ENCODE data around the gene S100A14.
A peak's percentile ranks its signal among the peaks of the same experiment; 100 is the strongest.
"Not testable (repeated sequence)": the region's sequence is repeated elsewhere in the genome, so short reads cannot be mapped to it uniquely, and the experiment has no call there.

The S100A14 gene

GRCh38 chr1:153583976-153584375 lies 32.1 kb downstream of the S100A14 start:
- no peak for DNase-seq

DNA sequence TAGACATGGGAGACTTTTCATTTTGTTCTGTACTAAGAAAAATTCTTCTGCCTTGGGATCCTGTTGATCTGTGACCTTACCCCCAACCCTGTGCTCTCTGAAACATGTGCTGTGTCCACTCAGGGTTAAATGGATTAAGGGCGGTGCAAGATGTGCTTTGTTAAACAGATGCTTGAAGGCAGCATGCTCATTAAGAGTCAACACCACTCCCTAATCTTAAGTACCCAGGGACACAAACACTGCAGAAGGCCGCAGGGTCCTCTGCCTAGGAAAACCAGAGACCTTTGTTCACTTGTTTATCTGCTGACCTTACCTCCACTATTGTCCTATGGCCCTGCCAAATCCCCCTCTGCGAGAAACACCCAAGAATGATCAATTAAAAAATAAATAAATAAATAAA lies 32.6 kb downstream of the S100A14 start:
- not testable (repeated sequence) for DNase-seq

DNA sequence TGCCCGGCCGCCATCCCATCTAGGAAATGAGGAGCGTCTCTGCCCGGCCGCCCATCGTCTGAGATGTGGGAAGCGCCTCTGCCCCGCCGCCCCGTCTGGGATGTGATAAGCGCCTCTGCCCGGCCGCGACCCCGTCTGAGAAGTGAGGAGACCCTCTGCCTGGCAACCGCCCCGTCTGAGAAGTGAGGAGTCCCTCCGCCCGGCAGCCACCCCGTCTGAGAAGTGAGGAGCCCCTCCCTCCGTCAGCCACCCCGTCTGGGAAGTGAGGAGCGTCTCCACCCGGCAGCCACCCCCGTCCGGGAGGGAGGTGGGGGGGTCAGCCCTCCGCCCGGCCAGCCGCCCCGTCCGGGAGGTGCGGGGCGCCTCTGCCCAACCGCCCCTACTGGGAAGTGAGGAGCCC lies 33.3 kb downstream of the S100A14 start:
- DNase-seq: not testable (repeated sequence)

DNA sequence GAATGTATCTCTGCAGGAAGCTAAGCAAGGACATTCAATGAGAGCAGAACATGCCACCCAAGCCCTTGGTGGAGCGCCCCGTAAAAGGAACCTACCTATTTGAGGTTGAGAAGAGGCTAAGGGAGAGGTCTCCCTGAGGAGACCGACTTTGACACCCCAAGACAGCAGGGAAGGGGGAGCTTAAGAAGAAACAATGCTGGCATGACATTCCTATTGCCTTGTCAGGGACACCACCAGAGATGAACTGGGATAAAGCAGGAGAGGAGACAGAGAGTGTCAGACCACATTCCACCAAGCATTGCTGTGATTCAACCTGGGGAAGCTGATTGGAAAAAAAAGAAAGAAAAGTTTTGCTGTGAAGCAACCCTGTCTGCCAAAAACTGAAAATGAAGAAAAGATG lies 37.2 kb downstream of the S100A14 start:
- DNase-seq: no peak

DNA sequence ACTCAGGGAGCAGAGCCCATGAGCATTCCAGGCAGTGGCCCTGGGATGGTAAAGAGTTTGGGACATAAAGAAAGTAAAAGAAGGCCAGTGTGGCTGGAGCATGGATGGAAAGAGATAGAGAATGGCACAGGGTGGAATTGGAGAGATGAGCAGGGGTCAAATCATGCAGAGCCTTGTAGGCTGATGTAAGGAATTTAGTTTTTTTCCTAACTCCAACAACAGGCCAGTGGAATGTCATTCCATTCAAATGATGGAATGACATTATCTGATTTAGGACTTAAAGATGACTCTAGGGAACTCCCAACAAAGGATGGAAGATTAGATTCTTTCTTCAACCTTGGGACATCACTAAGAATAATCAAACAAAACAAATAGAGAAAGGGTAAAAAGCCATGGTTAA lies 37.6 kb downstream of the S100A14 start:
- DNase-seq: no peak

GRCh38 chr1:153577624-153578051 lies 38.5 kb downstream of the S100A14 start:
- DNase-seq: no peak

DNA sequence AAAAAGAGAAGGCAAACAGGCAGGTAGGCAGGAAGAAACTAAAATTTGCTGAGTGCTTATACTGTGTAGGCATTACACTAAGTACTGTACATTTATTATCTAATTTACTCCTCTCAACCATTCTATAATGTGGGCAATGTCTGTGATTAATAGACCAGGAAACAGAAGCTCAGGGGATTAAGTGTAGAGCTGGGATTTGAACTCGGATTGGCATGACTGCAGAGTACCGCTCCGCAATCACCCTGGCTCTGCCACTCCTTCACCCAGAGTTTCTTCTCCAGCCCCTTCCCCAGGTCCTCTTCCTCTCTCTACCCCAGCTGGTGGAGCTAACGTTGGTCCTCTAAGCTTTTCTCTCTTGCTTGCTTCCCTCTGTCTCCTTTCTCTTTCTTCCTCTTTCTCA lies 39.0 kb downstream of the S100A14 start:
- DNase-seq: no peak

DNA sequence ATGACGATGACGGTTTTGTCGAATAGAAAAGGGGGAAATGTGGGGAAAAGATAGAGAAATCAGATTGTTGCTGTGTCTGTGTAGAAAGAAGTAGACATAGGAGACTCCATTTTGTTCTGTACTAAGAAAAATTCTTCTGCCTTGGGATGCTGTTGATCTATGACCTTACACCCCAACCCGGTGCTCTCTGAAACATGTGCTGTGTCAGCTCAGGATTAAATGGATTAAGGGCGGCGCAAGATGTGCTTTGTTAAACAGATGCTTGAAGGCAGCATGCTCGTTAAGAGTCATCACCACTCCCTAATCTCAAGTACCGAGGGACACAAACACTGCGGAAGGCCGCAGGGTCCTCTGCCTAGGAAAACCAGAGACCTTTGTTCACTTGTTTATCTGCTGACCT lies 40.6 kb downstream of the S100A14 start:
- DNase-seq: not testable (repeated sequence)

GRCh38 chr1:153575081-153575491 lies 41.0 kb downstream of the S100A14 start:
- not testable (repeated sequence) for DNase-seq

GRCh38 chr1:153573351-153573750 lies 42.8 kb downstream of the S100A14 start:
- DNase-seq: no peak

DNA sequence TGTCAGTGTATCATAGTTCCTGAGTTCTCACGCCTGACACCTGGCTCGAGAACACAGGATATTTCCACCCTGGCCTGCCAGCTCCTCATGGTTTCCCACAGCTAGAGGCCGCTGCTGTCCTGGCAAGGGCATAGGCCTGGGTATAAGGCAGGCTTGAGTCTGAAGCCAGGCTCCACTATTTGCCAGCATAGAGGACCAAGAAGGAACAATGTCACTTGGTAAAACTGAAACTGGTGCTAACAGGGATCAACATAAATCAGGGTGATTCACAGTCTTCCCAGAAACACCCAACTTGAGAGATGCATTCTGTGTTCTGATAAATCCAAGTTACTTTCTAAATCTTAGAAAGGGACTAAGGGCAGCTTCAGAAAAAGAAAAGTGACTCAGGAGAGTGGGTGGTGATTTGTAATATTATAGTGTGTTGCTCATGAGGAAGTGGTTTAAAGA lies 43.5 kb downstream of the S100A14 start:
- DNase-seq: peak; percentile 77

- no peak for DNase-seq
These were observed 44.4 kb downstream of the S100A14 start for GRCh38 chr1:153571706-153572105.

- DNase-seq: no peak
These were observed 45.3 kb downstream of the S100A14 start for GRCh38 chr1:153570874-153571273.

- no peak for DNase-seq
These were observed 46.7 kb downstream of the S100A14 start for GRCh38 chr1:153569465-153569864.

DNA sequence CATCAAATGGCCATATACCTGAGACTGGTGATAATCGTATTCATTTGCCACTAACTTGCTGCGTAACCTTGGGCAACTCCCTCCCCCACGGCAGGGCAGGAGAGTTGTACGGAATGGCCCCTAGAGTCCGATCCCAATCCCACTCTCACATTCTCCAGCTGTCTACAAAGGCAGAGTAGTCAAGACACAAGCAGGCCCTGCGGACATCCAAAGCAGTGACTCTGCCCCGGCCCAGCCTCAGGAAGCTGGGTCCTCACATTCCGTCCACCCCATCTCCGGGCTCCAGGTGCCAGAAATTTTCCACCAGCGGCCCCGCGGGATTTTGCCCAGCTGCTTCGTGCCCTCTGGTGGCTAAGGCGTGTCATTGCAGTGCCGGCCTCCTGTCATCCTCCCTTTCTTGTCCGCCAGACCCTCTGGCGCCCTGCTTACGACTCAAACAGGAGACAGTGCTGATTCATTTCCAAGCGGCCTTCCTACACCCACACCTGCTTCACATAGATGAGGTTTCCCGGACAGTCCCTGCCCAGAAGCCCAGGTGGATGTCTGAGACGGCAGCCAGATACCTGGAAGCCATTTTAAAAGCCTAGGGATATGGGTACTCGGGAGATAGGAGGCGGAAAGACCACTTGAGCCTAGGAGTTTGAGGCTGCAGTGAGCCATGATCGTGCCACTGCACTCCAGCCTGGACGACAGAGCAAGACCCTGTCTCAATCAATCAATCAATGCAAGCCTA lies 47.6 kb downstream of the S100A14 start:
- peak; percentile 93 for DNase-seq

DNA sequence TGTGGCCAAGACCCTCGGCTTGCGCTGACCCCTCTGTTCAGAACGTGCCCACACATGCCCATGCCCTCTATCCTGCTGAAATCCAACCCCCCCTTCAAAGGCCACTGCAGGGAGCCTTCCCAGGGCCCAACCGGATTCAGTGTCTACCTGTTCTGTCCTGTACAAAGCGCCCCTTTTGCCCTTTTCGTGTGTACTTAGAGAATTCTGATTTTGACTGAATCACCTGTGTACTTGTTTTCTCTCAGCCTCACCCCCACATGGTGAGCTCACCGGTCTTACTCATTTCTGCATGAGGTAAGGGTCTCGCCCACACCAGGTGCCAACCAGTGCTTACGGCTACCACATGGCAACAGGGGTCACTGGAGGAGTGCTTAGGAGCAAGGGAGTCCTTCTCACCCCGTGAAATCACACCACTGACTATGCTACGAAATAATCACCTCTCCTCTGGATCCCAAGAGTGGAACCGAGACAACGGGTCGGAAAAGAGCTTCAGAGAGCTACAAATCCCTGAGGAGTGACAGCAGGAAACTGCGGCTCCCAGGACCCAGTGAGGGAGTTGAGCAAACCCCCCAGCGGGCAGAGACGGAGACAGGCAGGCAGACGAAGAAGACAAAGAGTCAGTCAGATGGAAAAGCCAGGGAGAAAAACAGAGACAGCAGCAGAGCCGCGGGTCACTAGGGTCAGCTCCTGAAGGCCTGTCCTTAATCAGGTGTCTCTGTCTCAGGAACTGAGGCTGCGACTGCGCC lies 48.3 kb downstream of the S100A14 start:
- DNase-seq: no peak

- peak; percentile 95 for DNase-seq
These were observed 49.4 kb downstream of the S100A14 start for GRCh38 chr1:153566414-153567371.

- DNase-seq: peak; percentile 60
These were observed 50.4 kb downstream of the S100A14 start, which contains the start of gene S100A2 for GRCh38 chr1:153565529-153566374. S100A2 (minus strand) TSS chr1:153565844; CDS start chr1:153563877, 1,967 bp downstream.
